MV-4-11 (cell line): ENCODE results near the gene XYLT1.

ENCODE experiments used
- DNase-seq: peaks from one replicate; lab custom pipeline; 2025; lab: John Stamatoyannopoulos, UW

XYLT1 gene

DNA sequence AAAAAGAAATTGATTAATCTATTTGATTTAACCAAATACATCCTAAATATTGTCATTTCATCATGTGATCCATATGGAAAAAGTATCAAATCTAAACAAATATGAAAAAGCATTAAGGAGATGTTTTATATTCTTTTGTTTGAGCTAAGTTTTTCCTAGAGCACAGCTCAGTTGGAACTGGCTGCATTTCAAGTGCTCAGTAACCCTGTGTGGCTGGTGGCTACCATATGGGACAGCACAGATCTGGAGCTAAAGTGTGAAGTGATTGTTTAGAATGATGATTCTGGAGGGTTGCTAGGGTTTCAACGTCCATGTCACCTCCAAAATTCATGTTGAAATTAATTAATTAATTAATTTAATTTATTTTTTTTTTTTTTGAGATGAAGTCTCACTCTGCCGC, 137.5 kb downstream of the XYLT1 start:
- no peak for DNase-seq

DNA sequence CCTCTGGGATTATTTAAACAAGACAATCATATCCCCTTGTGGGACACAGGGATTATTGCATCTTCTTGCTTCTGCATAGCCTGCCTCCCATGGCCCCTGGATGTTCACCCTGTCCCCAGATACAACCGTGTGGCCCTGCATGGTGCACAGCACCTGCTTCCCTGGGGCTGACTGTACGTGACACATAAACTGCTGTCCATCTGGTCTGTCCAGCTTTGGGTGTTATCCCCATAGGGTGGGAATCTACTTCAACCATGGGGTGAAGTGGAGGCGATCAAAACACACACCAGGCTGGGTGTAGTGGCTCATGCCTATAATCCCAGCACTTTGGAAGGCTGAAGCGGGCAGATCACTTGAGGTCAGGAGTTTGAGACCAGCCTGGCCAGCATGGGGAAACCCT, 138.8 kb downstream of the XYLT1 start:
- DNase-seq, result no peak

- DNase-seq, result no peak
Measured at GRCh38 chr16:17331071-17331607, 139.6 kb downstream of the XYLT1 start.

DNA sequence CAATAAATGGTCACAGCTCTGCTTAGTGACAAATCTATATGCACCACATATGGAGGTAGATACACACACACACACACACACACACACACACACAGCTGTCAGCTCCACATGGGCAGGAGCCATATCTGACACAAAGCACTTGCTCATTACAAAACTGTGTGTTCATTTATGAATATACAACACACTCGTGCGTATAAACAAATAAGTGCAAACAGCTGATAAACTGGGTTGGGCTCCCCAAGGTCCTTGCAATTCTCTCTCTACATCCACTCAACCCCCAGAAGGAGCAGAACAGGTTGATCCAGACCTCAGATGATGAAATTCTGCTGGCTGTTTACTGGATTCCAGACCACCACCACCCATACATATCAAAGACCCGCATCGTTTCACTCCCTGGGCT, 140.7 kb downstream of the XYLT1 start:
- DNase-seq, result no peak

GRCh38 chr16:17329391-17329790, 141.4 kb downstream of the XYLT1 start:
- DNase-seq, result no peak

GRCh38 chr16:17328932-17329331, 141.8 kb downstream of the XYLT1 start:
- DNase-seq, result no peak

DNA sequence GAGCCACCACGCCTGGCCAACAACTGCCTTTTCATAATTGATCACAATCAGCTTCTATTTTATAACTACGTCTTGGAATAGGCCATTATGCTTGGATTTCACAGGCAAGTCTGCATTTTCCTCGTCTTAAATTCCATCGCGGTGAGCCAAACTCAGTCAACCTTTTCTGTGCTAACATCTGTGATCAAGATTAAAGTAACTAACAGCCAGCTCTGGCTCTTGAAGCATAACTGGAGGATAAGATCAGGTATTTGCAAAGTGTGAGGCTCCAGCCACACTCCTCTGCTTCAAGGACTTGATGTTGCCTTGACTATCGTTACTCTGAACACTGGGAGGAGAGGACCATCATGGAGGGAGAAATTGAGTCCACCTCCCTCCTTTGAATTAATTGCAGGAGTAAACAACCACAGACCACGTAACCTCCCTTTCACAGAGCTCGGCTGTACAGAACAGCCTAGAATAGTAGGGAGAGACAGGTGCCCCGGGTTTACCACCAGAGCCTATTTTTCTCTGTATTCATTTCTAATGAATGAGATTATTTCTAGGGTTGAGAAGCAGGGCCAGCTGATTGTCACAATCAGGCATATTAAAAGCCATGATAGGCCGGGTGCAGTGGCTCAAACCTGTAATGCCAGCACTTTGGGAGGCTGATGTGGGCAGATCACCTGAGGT, 143.0 kb downstream of the XYLT1 start:
- no peak for DNase-seq

GRCh38 chr16:17325476-17326143, 145.2 kb downstream of the XYLT1 start:
- DNase-seq, result no peak

- DNase-seq, result no peak
Measured at GRCh38 chr16:17324451-17324850, 146.3 kb downstream of the XYLT1 start.

- DNase-seq, result no peak
Measured at GRCh38 chr16:17323171-17323570, 147.6 kb downstream of the XYLT1 start.

DNA sequence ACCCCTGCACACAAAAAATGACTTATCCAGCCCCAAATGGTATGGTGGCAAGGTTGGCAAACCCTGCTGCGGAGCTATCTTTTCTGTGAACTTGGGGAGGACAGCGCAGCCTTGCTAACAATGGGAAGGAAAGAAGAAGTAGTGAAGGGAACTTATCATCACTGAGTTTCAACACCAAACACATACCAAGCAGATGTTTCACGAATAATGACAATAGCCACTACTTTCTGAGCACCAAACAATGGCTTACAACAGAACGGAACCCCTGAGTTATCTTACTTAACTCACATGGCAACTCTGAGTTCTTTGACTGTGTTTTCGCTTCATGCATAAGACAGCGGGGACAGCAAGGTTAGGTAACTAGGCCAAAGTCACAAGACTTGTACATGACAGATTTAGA, 148.9 kb downstream of the XYLT1 start:
- DNase-seq, result peak; percentile 94

- peak; percentile 45 for DNase-seq
Measured at GRCh38 chr16:17320009-17320408, 150.8 kb downstream of the XYLT1 start.

DNA sequence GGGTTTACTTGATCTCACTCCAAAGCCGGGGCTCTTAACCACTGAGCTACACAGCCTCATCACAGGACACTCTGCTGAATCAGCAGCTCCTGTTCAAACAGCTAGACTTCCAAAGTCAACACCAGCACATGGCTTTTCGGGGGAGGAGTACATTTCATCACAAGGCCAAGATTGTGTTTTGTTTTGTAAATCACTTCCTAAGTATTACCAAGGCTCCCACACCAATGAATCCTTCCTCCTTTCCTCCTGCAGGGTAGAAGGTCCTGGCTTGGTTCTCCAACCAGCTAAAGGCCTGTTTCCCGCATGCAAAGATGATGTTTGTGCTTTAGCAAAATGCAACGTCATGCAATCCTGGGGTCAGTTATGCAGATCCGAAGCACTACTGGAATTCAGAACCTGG, 152.5 kb downstream of the XYLT1 start:
- peak; percentile 62 for DNase-seq

DNA sequence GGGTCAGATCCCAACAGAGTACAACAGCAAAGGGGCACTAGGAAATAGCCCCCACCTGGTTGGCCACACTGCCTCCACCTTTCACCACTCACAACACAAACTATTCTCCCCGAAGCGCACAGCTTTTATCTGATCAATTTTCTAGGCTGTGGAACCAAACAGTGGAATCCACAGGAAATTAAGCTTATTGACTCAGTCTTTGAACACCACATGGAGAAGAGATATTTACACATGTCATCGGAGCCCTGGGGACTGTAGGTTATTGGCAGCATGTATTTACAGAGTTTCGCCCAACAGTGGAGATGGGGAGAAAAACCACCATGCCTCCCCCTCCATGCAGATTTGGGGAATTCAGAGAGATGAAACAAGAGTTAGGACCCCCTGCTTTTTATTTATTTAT, 154.8 kb downstream of the XYLT1 start:
- no peak for DNase-seq

GRCh38 chr16:17313793-17314547, 156.8 kb downstream of the XYLT1 start:
- DNase-seq, result no peak

- no peak for DNase-seq
Measured at GRCh38 chr16:17313085-17313611, 157.6 kb downstream of the XYLT1 start.

GRCh38 chr16:17312094-17312710, 158.6 kb downstream of the XYLT1 start:
- no peak for DNase-seq

DNA sequence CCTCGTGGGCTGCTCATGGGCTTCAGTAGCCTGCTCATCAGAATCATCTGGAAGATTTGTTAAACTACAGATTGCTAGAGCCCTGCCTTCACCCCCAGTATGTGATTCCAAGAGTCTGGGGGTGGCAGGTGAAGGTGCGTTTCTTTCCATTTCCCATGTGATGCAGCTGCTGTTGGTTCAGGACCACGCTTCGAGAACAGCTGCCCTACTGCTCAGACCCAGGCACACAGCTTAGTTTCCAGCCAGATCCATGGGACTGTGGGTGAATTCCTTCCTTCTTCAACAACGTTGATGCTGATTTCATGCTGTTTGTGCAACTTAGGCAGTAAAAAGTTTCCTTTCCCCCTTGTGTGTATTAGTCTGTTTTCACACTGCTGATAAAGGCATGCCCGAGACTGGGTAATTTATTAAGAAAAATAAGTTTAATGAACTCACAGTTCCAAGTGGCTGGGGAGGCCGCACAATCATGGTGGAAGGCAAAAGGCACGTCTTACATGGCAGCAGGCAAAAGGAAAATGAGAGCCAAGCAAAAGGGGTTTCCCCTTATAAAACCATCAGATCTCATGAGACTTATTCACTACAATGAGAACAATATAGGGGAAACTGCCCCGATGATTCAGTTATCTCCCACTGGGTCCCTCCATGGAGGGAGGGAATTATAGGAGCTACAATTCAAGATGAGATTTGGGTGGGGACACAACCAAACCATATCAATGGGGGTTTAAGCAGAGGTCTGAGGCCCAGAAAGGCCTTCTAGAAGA, 159.2 kb downstream of the XYLT1 start:
- no peak for DNase-seq

GRCh38 chr16:17309510-17309909, 161.2 kb downstream of the XYLT1 start:
- no peak for DNase-seq

DNA sequence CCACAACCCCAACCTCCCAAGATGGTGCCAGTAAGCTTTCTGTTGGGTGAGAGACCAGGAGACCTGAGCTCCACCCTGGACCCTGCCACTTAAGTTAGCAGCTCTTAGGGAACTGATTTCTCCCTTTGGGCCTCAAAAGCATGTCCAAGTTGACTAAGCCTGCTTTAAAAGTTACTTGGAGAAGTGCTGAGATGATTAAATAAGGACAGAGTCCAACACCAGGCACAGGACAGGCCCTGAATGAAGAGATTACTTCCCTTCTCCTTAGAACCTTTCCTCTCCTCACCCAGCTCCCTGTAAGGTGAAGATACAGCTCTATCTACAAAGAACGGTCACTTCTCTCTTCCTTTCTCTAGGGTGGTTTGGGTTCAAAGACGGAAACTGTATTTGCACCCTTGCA, 162.6 kb downstream of the XYLT1 start:
- DNase-seq, result no peak

DNA sequence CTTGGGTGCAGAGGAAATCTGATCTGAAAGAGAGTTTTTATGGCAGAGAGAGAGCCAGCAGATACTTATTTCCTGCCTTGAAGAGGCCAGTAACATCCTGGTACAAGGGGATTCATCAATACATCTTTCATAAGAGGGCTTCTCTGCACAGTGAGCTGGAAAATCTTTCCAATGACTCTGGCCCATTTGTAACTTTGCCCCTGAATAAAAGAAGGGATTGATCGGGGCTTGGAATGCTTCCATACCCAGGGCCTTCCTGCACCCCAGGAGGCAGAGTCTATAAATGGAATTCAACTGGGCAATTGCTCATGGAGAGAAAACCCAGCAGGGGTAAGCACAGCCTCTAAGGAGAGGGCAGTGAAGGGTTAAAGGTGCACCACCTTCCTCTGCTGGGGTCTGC, 163.3 kb downstream of the XYLT1 start:
- no peak for DNase-seq
